NCI-H1048 (cell line): Measurements from ENCODE around the gene TNS1.

Source experiments
- DNase-seq: peaks from one replicate; lab custom pipeline; 2025; lab: John Stamatoyannopoulos, UW

Gene TNS1

GRCh38 chr2:217980036-217980435 lies 22.8 kb downstream of the TNS1 start:
- no peak for DNase-seq

GRCh38 chr2:217979151-217979811 lies 23.5 kb downstream of the TNS1 start:
- no peak for DNase-seq

- no peak for DNase-seq
These were observed 24.2 kb downstream of the TNS1 start for GRCh38 chr2:217978536-217979150.

GRCh38 chr2:217977840-217978535 lies 24.8 kb downstream of the TNS1 start:
- DNase-seq = no peak

GRCh38 chr2:217976301-217976700 lies 26.5 kb downstream of the TNS1 start:
- DNase-seq = no peak

- no peak for DNase-seq
These were observed 27.2 kb downstream of the TNS1 start for GRCh38 chr2:217975626-217976025.

GRCh38 chr2:217974389-217975005 lies 28.3 kb downstream of the TNS1 start:
- DNase-seq = no peak

- DNase-seq = no peak
These were observed 29.6 kb downstream of the TNS1 start for GRCh38 chr2:217973008-217973787.

- DNase-seq = no peak
These were observed 30.3 kb downstream of the TNS1 start for GRCh38 chr2:217972490-217972889.

- DNase-seq = no peak
These were observed 30.8 kb downstream of the TNS1 start for GRCh38 chr2:217972037-217972436.

GRCh38 chr2:217971166-217971565 lies 31.6 kb downstream of the TNS1 start:
- DNase-seq = no peak

GRCh38 chr2:217970206-217970605 lies 32.6 kb downstream of the TNS1 start:
- no peak for DNase-seq

- no peak for DNase-seq
These were observed 33.2 kb downstream of the TNS1 start for GRCh38 chr2:217969588-217969987.

- no peak for DNase-seq
These were observed 34.8 kb downstream of the TNS1 start for GRCh38 chr2:217968023-217968422.

- no peak for DNase-seq
These were observed 36.2 kb downstream of the TNS1 start for GRCh38 chr2:217966423-217967070.

GRCh38 chr2:217964275-217965161 lies 38.3 kb downstream of the TNS1 start:
- no peak for DNase-seq

- DNase-seq = no peak
These were observed 42.4 kb downstream of the TNS1 start for GRCh38 chr2:217960351-217960750.

GRCh38 chr2:217959723-217960122 lies 43.1 kb downstream of the TNS1 start:
- DNase-seq = no peak

- no peak for DNase-seq
These were observed 43.9 kb downstream of the TNS1 start for GRCh38 chr2:217958884-217959225.

- DNase-seq = no peak
These were observed 44.5 kb downstream of the TNS1 start for GRCh38 chr2:217958206-217958883.
